Measurements from ENCODE around the gene ANAPC2. TPM values are rescaled to one million over a fixed set of nuclear protein-coding genes. Genes with fewer than 3 reads are reported as not detected.

Gene ANAPC2
- total RNA-seq, 1 donor from 2014 or later = 58.2 TPM

- intact Hi-C loops (cut with DNase I) = no loop called here
- TF ChIP-seq CTCF (IDR thresholded peaks at IDR 0.05) = no peak
- ATAC-seq = no peak
- H3K36me3 ChIP-seq = no peaks in the 10 kb centered on the region
- no peaks in the 10 kb centered on the region for H3K4me1 ChIP-seq
- H3K27ac ChIP-seq = no peak overlapping the region
- peaks cover 28% of the 10 kb centered on the region for H3K27me3 ChIP-seq (ENCODE audit: low read depth)
- no peak overlapping the region for H3K4me3 ChIP-seq
- no peak for DNase-seq
- H3K9me3 ChIP-seq = no peaks in the 10 kb centered on the region
These were observed 38.3 kb downstream of the ANAPC2 start for GRCh38 chr9:137149942-137150616.

GRCh38 chr9:137149363-137149762 lies 39.0 kb downstream of the ANAPC2 start:
- H3K4me1 ChIP-seq = no peaks in the 10 kb centered on the region
- H3K36me3 ChIP-seq = no peaks in the 10 kb centered on the region
- intact Hi-C loops (cut with DNase I) = no loop called here
- no peak for TF ChIP-seq CTCF (IDR thresholded peaks at IDR 0.05)
- DNase-seq (no peak), ATAC-seq (no peak)
- no peak overlapping the region for H3K27ac ChIP-seq
- H3K4me3 ChIP-seq = no peak overlapping the region
- no peaks in the 10 kb centered on the region for H3K9me3 ChIP-seq
- H3K27me3 ChIP-seq (ENCODE audit: low read depth) = peaks cover 28% of the 10 kb centered on the region

GRCh38 chr9:137148661-137149060 lies 39.7 kb downstream of the ANAPC2 start:
- no peak overlapping the region for H3K4me3 ChIP-seq

GRCh38 chr9:137148242-137148641 lies 40.1 kb downstream of the ANAPC2 start:
- Histone ChIP-seq H3K27ac (no peak overlapping the region), H3K27me3 (ENCODE audit: low read depth) (peaks cover 34% of the 10 kb centered on the region), H3K4me1 (no peaks in the 10 kb centered on the region), H3K4me3 (no peak overlapping the region), H3K36me3 (no peaks in the 10 kb centered on the region), H3K9me3 (no peaks in the 10 kb centered on the region)
- DNase-seq (no peak), ATAC-seq (no peak)
- intact Hi-C loops (cut with DNase I) = no loop called here
- TF ChIP-seq CTCF (IDR thresholded peaks at IDR 0.05) = no peak

More at GRCh38 chr9:137148661-137149060, 39.7 kb downstream of the ANAPC2 start:
- ATAC-seq = no peak
- no peaks in the 10 kb centered on the region for H3K9me3 ChIP-seq
- intact Hi-C loops (cut with DNase I) = no loop called here
- TF ChIP-seq CTCF (IDR thresholded peaks at IDR 0.05) = no peak
- no peak for DNase-seq
- peaks cover 30% of the 10 kb centered on the region for H3K27me3 ChIP-seq (ENCODE audit: low read depth)
- no peak overlapping the region for H3K27ac ChIP-seq
- H3K4me1 ChIP-seq = no peaks in the 10 kb centered on the region
- no peaks in the 10 kb centered on the region for H3K36me3 ChIP-seq

GRCh38 chr9:137147793-137148160 lies 40.6 kb downstream of the ANAPC2 start:
- DNase-seq = no peak
- Histone ChIP-seq H3K36me3 (no peaks in the 10 kb centered on the region), H3K27ac (no peak overlapping the region), H3K9me3 (no peaks in the 10 kb centered on the region), H3K4me3 (no peak overlapping the region), H3K4me1 (no peaks in the 10 kb centered on the region), H3K27me3 (ENCODE audit: low read depth) (peaks cover 39% of the 10 kb centered on the region)
- no peak for ATAC-seq
- intact Hi-C loops (cut with DNase I) = no loop called here
- no peak for TF ChIP-seq CTCF (IDR thresholded peaks at IDR 0.05)
